HepG2 (cell line): ENCODE results near the gene INAFM1. TPM values are rescaled to one million over a fixed set of nuclear protein-coding genes. Genes with fewer than 3 reads are reported as not detected.

ENCODE experiments used
- ATF7-NPFF ChIP-seq: sonication (generic); formaldehyde crosslinking; IDR thresholded peaks from 2 replicates; pipeline ENCODE4 v1.8.1; 2023; ENCODE audit warnings: mild to moderate bottlenecking, low read depth, missing genetic modification reagents, moderate library complexity
- FOXC1 ChIP-seq: sonication (generic); formaldehyde crosslinking; IDR thresholded peaks from 2 replicates; pipeline ENCODE4 v1.8.0; 2022; ENCODE audit warnings: mild to moderate bottlenecking, missing genetic modification reagents, borderline replicate concordance
- HNRNPUL1 ChIP-seq: fragments of 200-400 bp; formaldehyde crosslinking; IDR thresholded peaks from 2 replicates; pipeline ENCODE4 v1.6.1; 2017; ENCODE audit warnings: low read depth, mild to moderate bottlenecking, low read length, moderate library complexity
- MAF1 ChIP-seq: sonication (generic); formaldehyde crosslinking; IDR thresholded peaks from 2 replicates; pipeline ENCODE4 v1.5.0; 2020; ENCODE audit warnings: missing genetic modification reagents, borderline replicate concordance
- PCBP2 ChIP-seq: fragments of 200-400 bp; formaldehyde crosslinking; optimal IDR thresholded peaks from 2 replicates; pipeline ENCODE3; 2018; ENCODE audit warnings: low read length, low read depth; ENCODE audit not compliant: poor library complexity, severe bottlenecking
- SOX5 ChIP-seq: IDR thresholded peaks from 2 replicates; pipeline ENCODE4 v1.6.1; 2016; ENCODE audit warnings: borderline replicate concordance
- TIGD3 ChIP-seq: sonication (generic); formaldehyde crosslinking; IDR thresholded peaks from 2 replicates; pipeline ENCODE4 v1.5.1; 2020; ENCODE audit warnings: mild to moderate bottlenecking, missing genetic modification reagents, borderline replicate concordance
- ZBED4 ChIP-seq: sonication (generic); formaldehyde crosslinking; IDR thresholded peaks from 2 replicates; pipeline ENCODE4 v1.4.0; 2020; ENCODE audit warnings: missing genetic modification reagents, borderline replicate concordance
- ZNF512 ChIP-seq: sonication (generic); formaldehyde crosslinking; IDR thresholded peaks from 2 replicates; pipeline ENCODE4 v1.4.0; 2020; ENCODE audit warnings: mild to moderate bottlenecking, missing genetic modification reagents
- ZNF839 ChIP-seq: sonication (generic); formaldehyde crosslinking; IDR thresholded peaks from 2 replicates; pipeline ENCODE4 v1.4.0; 2020; ENCODE audit warnings: missing genetic modification reagents, mild to moderate bottlenecking, borderline replicate concordance
- polyA plus RNA-seq, 8 experiments: library from polyadenylated mRNA; depleted of rRNA in 3 of 8; stranded (reverse) in 7 of 8; unstranded in 1 of 8; fragments of >200 nt; fragmentation: Illumina TruSeq in 4 of 8; extraction: Trizol in 4 of 8; gene quantifications; 2 replicates each; pipeline versions ENCODE4 v1.2.1 to v1.2.3, GENCODE V29; 2011 to 2016; ENCODE audit warnings: low read depth in 4 of 8, missing spikeins in 1 of 8, mixed read lengths in 1 of 8; ENCODE audit not compliant: insufficient read depth in 1 of 8
- total RNA-seq, 5 experiments: library from RNA; depleted of rRNA; stranded (reverse); fragments of >200 nt; fragmentation: Illumina TruSeq; extraction: Trizol; gene quantifications; 2 replicates each; pipeline ENCODE4 v1.2.3, GENCODE V29; 2016; ENCODE audit warnings: low read depth in 1 of 5
- TF ChIP-seq, protein P1 (sequence below): sonication (generic); formaldehyde crosslinking; IDR thresholded peaks from 2 replicates; pipeline ENCODE4 v1.4.0; 2020; ENCODE audit warnings: mild to moderate bottlenecking, missing genetic modification reagents

INAFM1 gene
- total and polyA plus RNA-seq, 2 of the 13 experiments (the other 11 are each of a cell fraction or from before 2014, with no cell fraction given) = 0.88 to 1.9 TPM

- TF ChIP-seq, protein P1, sequence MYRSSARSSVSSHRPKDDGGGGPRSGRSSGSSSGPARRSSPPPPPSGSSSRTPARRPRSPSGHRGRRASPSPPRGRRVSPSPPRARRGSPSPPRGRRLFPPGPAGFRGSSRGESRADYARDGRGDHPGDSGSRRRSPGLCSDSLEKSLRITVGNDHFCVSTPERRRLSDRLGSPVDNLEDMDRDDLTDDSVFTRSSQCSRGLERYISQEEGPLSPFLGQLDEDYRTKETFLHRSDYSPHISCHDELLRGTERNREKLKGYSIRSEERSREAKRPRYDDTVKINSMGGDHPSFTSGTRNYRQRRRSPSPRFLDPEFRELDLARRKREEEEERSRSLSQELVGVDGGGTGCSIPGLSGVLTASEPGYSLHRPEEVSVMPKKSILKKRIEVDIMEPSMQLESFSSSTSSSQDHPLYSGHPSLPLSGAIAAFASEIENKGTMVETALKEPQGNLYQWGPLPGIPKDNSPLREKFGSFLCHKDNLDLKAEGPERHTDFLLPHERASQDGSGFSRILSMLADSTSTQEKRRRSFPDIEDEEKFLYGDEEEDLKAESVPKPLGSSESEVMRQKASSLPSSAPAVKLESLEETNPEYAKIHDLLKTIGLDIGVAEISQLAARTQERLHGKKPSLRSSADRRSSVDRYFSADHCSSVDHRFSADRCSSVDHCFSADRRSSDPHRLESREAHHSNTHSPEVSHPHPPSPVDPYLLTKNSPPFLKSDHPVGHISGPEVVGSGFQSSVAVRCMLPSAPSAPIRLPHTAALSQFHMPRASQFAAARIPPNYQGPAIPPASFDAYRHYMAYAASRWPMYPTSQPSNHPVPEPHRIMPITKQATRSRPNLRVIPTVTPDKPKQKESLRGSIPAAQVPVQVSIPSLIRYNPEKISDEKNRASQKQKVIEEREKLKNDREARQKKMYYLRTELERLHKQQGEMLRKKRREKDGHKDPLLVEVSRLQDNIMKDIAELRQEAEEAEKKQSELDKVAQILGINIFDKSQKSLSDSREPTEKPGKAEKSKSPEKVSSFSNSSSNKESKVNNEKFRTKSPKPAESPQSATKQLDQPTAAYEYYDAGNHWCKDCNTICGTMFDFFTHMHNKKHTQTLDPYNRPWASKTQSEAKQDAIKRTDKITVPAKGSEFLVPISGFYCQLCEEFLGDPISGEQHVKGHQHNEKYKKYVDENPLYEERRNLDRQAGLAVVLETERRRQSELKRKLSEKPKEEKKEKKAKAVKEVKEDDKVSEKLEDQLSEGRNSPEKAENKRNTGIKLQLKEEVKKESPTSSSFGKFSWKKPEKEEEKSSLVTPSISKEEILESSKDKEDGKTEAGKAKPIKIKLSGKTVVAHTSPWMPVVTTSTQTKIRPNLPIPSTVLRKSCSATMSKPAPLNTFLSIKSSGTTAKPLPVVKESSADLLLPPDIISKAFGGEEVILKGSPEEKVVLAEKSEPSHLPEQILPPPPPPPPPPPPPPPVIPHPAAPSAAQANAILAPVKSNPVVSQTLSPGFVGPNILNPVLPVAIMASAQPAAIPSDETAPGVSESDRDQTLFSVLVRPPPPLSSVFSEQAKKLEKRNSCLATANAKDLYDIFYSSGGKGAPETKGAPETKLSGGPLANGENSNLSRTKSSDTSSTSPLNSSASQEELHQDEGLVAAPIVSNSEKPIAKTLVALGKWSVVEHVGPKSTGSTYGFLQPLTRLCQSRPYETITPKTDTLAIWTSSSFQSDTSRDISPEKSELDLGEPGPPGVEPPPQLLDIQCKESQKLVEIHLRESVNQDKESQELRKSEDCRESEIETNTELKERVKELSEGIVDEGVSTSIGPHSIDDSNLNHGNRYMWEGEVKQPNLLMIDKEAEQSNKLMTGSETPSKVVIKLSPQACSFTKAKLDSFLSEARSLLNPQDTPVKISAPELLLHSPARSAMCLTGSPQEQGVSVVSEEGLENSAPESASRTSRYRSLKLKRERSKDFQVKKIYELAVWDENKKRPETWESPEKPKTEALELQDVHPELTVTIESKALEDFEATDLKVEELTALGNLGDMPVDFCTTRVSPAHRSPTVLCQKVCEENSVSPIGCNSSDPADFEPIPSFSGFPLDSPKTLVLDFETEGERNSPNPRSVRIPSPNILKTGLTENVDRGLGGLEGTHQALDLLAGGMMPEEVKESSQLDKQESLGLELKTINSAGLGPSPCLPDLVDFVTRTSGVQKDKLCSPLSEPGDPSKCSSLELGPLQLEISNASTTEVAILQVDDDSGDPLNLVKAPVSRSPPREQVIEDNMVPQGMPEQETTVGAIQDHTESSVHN (CRISPR knock-in tag) = no peak
- TF ChIP-seq MAF1 (CRISPR knock-in tag) = no peak
- no peak for TF ChIP-seq ZNF512 (CRISPR knock-in tag)
- no peak for TF ChIP-seq ATF7-NPFF (CRISPR knock-in tag)
- 0 out of 2 replicates have a peak, but pooled peaks have one; percentile 16 for TF ChIP-seq ZNF839 (CRISPR knock-in tag)
- TF ChIP-seq FOXC1 (CRISPR knock-in tag) = peak; percentile 69; the same call in 1 of the 2 replicates
- TF ChIP-seq PCBP2 = peak; percentile 8
- TF ChIP-seq HNRNPUL1 = no peak
- no peak; the same call in 1 of the 2 replicates for TF ChIP-seq SOX5 (CRISPR knock-in tag)
- 0 out of 2 replicates have a peak, but pooled peaks have one; percentile 3 for TF ChIP-seq ZBED4 (CRISPR knock-in tag)
- no peak; the same call in 1 of the 2 replicates for TF ChIP-seq TIGD3 (CRISPR knock-in tag)
These were observed 48.0 kb upstream of the INAFM1 start (continued) for GRCh38 chr19:47226426-47227351.
